ENCODE data around the gene HDGFL2. TPM values are rescaled to one million over a fixed set of nuclear protein-coding genes. Genes with fewer than 3 reads are reported as not detected.

HDGFL2 gene
- total RNA-seq, 1 experiment from 2014 or later, result 75.2 TPM

DNA sequence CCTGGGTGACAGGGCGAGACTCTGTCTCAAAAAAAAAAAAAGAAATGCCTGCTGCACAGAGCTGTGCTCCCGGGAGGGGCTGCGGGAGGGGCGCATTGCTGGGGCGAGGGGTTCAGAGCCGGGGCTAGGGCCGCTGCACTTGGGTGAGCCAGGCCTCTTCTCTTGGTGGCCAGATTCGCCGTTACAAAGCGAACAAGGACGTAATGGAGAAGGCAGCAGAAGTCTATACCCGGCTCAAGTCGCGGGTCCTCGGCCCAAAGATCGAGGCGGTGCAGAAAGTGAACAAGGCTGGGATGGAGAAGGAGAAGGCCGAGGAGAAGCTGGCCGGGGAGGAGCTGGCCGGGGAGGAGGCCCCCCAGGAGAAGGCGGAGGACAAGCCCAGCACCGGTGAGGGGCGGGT is 27.2 kb downstream of the HDGFL2 start:
- peaks cover 0 to 3% of the 10 kb centered on the region in 2 experiments; a peak in 2 of 4 replicates for H3K4me1 ChIP-seq (ENCODE audit: control insufficient read depth in 1 of 2, insufficient read depth in 2 of 2, low read length in 2 of 2)
- DNase-seq (ENCODE audit: low read depth, low spot score) (no peak), ATAC-seq (no peak)
- H3K79me2 ChIP-seq (ENCODE audit: insufficient read depth, low read length), result no peaks in the 10 kb centered on the region
- no peak overlapping the region for H3K4me3 ChIP-seq (replicated peaks in 1 of 2; ENCODE audit: low read depth in 1 of 2, low read length in 2 of 2)
- H4K20me1 ChIP-seq (ENCODE audit: insufficient read depth), result no peaks in the 10 kb centered on the region
- no peaks in the 10 kb centered on the region for H3K27me3 ChIP-seq (ENCODE audit: insufficient read depth, low read length)
- ChIA-PET CTCF (no interaction called here), RAD21 (ENCODE audit: low non-redundant PET in 1 of 2, low total read pairs in 2 of 2, uncharacterized antibody in 2 of 2, unreplicated experiment in 2 of 2) (no interaction called here), POLR2A (no interaction called here)
- no peak overlapping the region for H2AFZ ChIP-seq (ENCODE audit: low read depth, low read length, poor library complexity, severe bottlenecking)
- intact Hi-C loops (cut with micrococcal nuclease), result no loop called here
- no peak overlapping the region for H3K4me2 ChIP-seq (ENCODE audit: low read length)
- TF ChIP-seq, protein P1, sequence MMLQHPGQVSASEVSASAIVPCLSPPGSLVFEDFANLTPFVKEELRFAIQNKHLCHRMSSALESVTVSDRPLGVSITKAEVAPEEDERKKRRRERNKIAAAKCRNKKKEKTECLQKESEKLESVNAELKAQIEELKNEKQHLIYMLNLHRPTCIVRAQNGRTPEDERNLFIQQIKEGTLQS (IDR thresholded peaks at IDR 0.05), result no peak
- no peak for TF ChIP-seq EZH2phosphoT487 (IDR thresholded peaks at IDR 0.05; ENCODE audit: borderline replicate concordance)
- no peak for TF ChIP-seq CEBPB (IDR thresholded peaks at IDR 0.05; ENCODE audit: low read depth)
- TF ChIP-seq EGR1 (IDR thresholded peaks at IDR 0.05; ENCODE audit: low read depth), result no peak
- TF ChIP-seq, protein P2, sequence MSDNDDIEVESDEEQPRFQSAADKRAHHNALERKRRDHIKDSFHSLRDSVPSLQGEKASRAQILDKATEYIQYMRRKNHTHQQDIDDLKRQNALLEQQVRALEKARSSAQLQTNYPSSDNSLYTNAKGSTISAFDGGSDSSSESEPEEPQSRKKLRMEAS (IDR thresholded peaks at IDR 0.05), result no peak
- TF ChIP-seq RAD21 (IDR thresholded peaks at IDR 0.05; ENCODE audit: low read depth), result no peak
- no peak for TF ChIP-seq POLR2AphosphoS5 (IDR thresholded peaks at IDR 0.05; ENCODE audit: low read depth, low read length)
- no peak for TF ChIP-seq SIN3A (IDR thresholded peaks at IDR 0.05; ENCODE audit: low read depth)
- TF ChIP-seq ZFX (IDR thresholded peaks at IDR 0.05), result no peak
- TF ChIP-seq TCF7L2 (IDR thresholded peaks at IDR 0.05; ENCODE audit: borderline replicate concordance, extremely low read depth, insufficient read depth, insufficient read length), result no peak
- TF ChIP-seq, protein P3, sequence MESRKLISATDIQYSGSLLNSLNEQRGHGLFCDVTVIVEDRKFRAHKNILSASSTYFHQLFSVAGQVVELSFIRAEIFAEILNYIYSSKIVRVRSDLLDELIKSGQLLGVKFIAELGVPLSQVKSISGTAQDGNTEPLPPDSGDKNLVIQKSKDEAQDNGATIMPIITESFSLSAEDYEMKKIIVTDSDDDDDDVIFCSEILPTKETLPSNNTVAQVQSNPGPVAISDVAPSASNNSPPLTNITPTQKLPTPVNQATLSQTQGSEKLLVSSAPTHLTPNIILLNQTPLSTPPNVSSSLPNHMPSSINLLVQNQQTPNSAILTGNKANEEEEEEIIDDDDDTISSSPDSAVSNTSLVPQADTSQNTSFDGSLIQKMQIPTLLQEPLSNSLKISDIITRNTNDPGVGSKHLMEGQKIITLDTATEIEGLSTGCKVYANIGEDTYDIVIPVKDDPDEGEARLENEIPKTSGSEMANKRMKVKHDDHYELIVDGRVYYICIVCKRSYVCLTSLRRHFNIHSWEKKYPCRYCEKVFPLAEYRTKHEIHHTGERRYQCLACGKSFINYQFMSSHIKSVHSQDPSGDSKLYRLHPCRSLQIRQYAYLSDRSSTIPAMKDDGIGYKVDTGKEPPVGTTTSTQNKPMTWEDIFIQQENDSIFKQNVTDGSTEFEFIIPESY (IDR thresholded peaks at IDR 0.05; ENCODE audit: extremely low read depth, insufficient replicate concordance, low read length), result no peak
- TF ChIP-seq, protein P4, sequence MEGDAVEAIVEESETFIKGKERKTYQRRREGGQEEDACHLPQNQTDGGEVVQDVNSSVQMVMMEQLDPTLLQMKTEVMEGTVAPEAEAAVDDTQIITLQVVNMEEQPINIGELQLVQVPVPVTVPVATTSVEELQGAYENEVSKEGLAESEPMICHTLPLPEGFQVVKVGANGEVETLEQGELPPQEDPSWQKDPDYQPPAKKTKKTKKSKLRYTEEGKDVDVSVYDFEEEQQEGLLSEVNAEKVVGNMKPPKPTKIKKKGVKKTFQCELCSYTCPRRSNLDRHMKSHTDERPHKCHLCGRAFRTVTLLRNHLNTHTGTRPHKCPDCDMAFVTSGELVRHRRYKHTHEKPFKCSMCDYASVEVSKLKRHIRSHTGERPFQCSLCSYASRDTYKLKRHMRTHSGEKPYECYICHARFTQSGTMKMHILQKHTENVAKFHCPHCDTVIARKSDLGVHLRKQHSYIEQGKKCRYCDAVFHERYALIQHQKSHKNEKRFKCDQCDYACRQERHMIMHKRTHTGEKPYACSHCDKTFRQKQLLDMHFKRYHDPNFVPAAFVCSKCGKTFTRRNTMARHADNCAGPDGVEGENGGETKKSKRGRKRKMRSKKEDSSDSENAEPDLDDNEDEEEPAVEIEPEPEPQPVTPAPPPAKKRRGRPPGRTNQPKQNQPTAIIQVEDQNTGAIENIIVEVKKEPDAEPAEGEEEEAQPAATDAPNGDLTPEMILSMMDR (IDR thresholded peaks at IDR 0.05 in 2 of 3, conservative IDR thresholded peaks at IDR 0.05 in 1 of 3; ENCODE audit: borderline replicate concordance in 1 of 3, insufficient read depth in 1 of 3, low read depth in 2 of 3, low read length in 2 of 3), result no peak
- TF ChIP-seq EZH2 (IDR thresholded peaks at IDR 0.05), result no peak
- no peak for TF ChIP-seq JUND (IDR thresholded peaks at IDR 0.05)
- no peak for TF ChIP-seq FOSL1 (IDR thresholded peaks at IDR 0.05; ENCODE audit: low read depth)
- no peak for TF ChIP-seq SP1 (IDR thresholded peaks at IDR 0.05; ENCODE audit: low read depth)
- TF ChIP-seq, protein P5, sequence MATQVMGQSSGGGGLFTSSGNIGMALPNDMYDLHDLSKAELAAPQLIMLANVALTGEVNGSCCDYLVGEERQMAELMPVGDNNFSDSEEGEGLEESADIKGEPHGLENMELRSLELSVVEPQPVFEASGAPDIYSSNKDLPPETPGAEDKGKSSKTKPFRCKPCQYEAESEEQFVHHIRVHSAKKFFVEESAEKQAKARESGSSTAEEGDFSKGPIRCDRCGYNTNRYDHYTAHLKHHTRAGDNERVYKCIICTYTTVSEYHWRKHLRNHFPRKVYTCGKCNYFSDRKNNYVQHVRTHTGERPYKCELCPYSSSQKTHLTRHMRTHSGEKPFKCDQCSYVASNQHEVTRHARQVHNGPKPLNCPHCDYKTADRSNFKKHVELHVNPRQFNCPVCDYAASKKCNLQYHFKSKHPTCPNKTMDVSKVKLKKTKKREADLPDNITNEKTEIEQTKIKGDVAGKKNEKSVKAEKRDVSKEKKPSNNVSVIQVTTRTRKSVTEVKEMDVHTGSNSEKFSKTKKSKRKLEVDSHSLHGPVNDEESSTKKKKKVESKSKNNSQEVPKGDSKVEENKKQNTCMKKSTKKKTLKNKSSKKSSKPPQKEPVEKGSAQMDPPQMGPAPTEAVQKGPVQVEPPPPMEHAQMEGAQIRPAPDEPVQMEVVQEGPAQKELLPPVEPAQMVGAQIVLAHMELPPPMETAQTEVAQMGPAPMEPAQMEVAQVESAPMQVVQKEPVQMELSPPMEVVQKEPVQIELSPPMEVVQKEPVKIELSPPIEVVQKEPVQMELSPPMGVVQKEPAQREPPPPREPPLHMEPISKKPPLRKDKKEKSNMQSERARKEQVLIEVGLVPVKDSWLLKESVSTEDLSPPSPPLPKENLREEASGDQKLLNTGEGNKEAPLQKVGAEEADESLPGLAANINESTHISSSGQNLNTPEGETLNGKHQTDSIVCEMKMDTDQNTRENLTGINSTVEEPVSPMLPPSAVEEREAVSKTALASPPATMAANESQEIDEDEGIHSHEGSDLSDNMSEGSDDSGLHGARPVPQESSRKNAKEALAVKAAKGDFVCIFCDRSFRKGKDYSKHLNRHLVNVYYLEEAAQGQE (IDR thresholded peaks at IDR 0.05; ENCODE audit: low read depth), result no peak
- TF ChIP-seq POLR2A (IDR thresholded peaks at IDR 0.05; ENCODE audit: borderline replicate concordance, extremely low read depth, insufficient read depth, insufficient read length), result no peak
- H3K27ac ChIP-seq (ENCODE audit: low read depth, low read length), result no peak overlapping the region
- H3K9ac ChIP-seq (ENCODE audit: low read length), result no peak overlapping the region
- H3K9me2 ChIP-seq (ENCODE audit: insufficient read depth), result no peaks in the 10 kb centered on the region
- no peaks in the 10 kb centered on the region for H3K9me3 ChIP-seq (ENCODE audit: control insufficient read depth in 1 of 2, insufficient read depth in 1 of 2, low read depth in 1 of 2, low read length in 2 of 2)
- BruUV-seq (replicated peaks), result no TSS peak
- H3K36me3 ChIP-seq (ENCODE audit: control insufficient read depth in 1 of 2, insufficient read depth in 2 of 2, low read length in 2 of 2), result peaks cover 0 to 15% of the 10 kb centered on the region in 2 experiments; a peak in 2 of 4 replicates
